ENCODE measurements around the gene EPS8L3.
A peak's percentile ranks its signal among the peaks of the same experiment; 100 is the strongest.
"Not testable (repeated sequence)": the region's sequence is repeated elsewhere in the genome, so short reads cannot be mapped to it uniquely, and the experiment has no call there.

Gene EPS8L3

GRCh38 chr1:109762821-109763645, 690 bp downstream of the EPS8L3 start:
- DNase-seq = no peak

GRCh38 chr1:109762039-109762585, 1.6 kb downstream of the EPS8L3 start:
- no peak for DNase-seq

DNA sequence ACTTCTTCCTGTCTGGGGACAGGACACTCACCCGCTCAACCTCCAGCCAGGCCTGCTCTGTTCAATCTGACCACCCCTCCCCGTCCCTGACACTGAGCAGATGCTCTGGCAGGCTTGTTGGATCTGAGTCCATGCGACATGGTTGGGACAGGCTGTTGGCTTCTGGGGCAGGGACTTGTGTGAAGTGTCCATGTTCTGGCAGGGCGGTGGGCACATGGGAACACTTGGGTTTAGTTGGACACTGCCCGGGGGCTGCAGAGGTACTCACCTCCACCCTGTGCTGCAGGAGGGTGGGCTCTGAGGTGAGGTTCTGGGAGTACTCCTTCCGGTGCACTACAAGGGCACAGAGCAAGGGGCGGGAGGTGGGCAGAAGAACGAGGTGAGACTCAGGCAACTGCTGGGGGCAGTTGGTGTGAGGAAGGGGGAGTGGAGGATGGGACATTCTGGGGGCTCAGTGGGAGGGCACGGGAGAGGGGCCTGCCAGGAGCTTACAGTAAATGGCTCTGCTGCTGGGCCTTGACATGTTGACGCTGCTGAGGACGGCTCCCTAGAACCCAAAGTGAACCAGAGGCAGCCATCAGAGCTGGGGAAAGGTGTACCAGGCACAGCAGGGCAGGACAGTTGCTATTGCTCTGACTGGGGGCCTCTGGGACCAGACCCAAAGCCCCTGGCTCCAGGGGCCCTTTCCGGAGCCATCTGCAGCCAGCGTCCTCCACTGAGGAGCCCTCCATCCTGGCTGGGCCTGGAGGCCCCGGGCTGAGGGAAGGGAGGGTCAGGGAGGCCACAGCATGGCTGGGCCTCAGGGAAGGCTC, 2.3 kb downstream of the EPS8L3 start:
- no peak for DNase-seq

GRCh38 chr1:109760581-109761226, 3.0 kb downstream of the EPS8L3 start:
- no peak for DNase-seq

DNA sequence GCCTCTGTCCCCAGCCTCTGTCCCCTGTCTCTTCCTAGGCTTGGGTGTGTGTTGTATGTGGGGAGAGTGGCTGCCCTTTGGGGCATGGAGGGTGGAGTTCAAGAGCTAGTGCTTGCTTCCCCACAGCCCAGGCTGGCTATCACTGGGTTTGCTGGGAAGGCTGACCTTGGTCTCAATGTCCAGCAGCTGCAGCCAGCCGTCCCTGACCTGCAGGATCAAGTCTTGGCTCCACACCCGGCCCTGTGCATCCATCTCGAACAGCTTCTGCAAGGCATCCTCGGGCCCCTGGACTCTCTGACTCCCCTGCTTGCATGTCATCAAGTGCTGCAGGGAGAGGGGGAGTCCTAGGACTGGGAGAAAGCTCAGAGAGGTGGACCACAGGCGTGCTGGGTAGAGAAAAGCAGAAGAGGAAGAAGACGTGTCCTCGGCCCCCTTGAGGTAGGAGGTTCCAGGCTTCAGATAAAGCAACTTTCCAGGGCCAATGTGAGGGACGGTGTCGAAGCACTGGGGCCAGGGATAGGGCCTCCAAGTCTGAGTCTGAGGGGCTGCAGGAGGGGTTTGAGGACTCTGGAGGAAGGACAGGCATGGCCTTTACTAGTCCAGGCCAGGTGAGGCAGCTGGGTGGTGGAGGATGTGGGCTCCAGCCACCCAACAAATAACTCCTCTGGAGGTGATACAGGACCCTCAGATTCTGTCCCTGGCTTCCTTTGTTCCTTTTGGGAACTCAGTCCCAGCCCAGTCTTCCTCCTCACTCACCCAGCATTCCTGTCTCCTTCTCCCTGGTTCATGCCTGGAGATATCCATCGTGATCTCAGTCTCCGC, 4.0 kb downstream of the EPS8L3 start:
- no peak for DNase-seq

GRCh38 chr1:109757936-109758786, 5.6 kb downstream of the EPS8L3 start:
- DNase-seq = no peak

GRCh38 chr1:109756848-109757521, 6.7 kb downstream of the EPS8L3 start:
- no peak for DNase-seq

GRCh38 chr1:109756325-109756724, 7.4 kb downstream of the EPS8L3 start:
- not testable (repeated sequence) for DNase-seq

GRCh38 chr1:109754738-109755137, 9.0 kb downstream of the EPS8L3 start:
- no peak for DNase-seq

DNA sequence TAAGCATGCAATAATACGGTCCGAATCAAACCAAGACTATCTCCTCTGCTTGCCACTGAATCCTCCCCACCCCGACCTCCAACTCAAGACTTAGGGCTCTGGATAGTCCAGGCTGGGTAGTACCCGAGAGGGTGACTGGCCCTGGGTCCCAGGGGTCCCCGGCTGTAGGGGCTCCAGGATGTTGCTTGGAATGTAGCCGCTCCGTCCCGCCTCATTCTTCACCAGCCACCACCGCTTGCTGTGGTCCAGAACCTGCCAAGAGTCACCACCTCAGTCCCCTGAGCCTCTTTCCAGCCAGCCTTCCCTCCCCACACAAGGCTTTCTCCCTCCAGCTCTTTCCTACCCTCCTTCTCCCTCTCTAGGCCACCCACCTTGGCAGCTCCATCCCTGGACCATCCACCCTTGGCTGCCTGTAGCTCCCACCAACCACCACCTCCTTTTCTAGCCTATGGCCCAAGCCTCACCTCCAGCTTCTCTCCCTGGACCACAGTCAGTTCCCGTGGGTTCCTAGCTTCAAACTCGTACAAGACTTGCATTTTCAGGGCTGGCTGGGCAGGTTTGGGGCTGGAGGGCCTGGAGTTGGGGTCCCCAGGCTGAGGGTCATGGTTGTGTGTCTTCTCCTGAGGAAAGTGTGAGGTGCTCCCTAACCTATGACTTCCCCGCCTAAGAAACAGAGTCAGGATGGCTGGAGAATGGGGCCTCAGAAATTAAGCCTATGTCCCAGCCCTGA, 12.0 kb downstream of the EPS8L3 start:
- DNase-seq = no peak

DNA sequence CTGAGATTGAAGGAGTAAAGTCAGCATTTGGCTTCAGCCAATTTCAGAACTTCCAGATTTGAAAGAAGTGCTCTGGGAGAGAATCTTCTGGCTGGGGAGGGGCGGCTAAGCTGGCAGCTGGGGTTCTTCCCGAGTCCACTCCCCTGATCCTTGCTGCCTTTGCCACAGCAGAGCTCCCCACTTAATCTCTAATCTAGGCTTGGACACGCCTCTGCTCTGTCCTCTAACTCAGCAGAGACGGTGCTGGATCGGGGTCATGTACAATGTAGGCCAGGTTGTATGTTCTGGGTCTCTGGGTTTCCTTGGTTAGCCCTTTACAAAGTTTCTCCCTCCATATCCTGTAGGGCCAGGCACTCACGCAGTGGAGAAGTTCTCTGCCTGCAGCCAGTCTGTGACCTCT, 12.8 kb downstream of the EPS8L3 start:
- no peak for DNase-seq

DNA sequence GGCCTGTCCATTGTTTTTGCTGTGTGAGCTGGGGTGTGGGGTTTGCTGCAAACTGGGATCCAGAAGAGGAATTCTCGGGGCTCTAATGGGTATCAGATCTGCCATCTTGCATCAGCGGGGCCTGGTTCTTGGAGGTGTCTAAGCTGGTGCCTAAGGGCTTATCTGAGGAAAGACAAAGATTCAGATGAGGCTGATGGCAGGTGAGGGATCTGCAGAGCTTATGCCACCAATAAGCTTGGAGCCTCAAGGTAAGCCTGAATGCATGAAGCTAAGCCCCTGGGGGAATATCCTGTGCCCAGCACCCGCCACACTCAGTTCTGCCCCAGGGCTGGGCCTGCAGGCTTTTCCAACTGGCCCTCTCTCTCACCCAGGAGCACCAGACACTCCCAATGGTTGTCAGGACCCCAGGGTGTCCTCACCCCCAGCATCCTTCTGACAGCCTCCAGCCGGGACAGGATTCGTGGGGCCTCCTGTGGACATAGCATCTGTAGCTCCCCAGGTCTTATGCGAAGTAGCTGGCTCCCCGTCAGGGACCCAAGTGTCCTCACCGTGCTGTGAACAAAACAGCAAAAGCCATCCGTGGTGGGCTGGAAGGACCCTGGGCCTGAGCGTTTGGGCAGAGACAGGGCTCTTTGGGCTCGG, 13.4 kb downstream of the EPS8L3 start:
- DNase-seq = no peak

GRCh38 chr1:109749221-109749620, 14.5 kb downstream of the EPS8L3 start:
- DNase-seq = no peak

- not testable (repeated sequence) for DNase-seq
Measured at GRCh38 chr1:109748311-109748710, 15.4 kb downstream of the EPS8L3 start.

GRCh38 chr1:109740615-109741373, 22.9 kb downstream of the EPS8L3 start, which contains the start of gene GSTM3:
Gene GSTM3, minus strand, starts transcription at chr1:109741038. Its CDS starts 751 bp downstream, at chr1:109740287.
- DNase-seq = no peak

GRCh38 chr1:109739738-109740614, 23.7 kb downstream of the EPS8L3 start:
- peak; percentile 75 for DNase-seq

GRCh38 chr1:109733236-109733870, 30.4 kb downstream of the EPS8L3 start:
- DNase-seq = no peak

All from fibroblast of skin of scalp (primary cell).